HepG2 (cell line): ENCODE measurements around the gene KIAA1755. TPM values are rescaled to one million over a fixed set of nuclear protein-coding genes. Genes with fewer than 3 reads are reported as not detected.

Source experiments
- AGO2 ChIP-seq: fragments of 200-400 bp; formaldehyde crosslinking; optimal IDR thresholded peaks from 2 replicates; pipeline ENCODE3; 2017; ENCODE audit warnings: mild to moderate bottlenecking, low read depth, low read length, moderate library complexity
- AHR ChIP-seq: IDR thresholded peaks from 2 replicates; pipeline ENCODE4 v1.6.1; 2018; ENCODE audit warnings: missing genetic modification reagents, missing compliant biosample characterization
- ATAD3A ChIP-seq: sonication (generic); formaldehyde crosslinking; IDR thresholded peaks from 2 replicates; pipeline ENCODE4 v1.4.0; 2020; ENCODE audit warnings: missing genetic modification reagents
- DMTF1 ChIP-seq: sonication (generic); formaldehyde crosslinking; IDR thresholded peaks from 2 replicates; pipeline ENCODE4 v1.4.0; 2020; ENCODE audit warnings: mild to moderate bottlenecking, missing genetic modification reagents
- JARID2 ChIP-seq: sonication (generic); formaldehyde crosslinking; IDR thresholded peaks from 2 replicates; pipeline ENCODE4 v1.8.1; 2023; ENCODE audit warnings: missing genetic modification reagents, inconsistent platforms; ENCODE audit not compliant: insufficient replicate concordance
- NFRKB ChIP-seq: fragments of 450-650 bp; IDR thresholded peaks from 2 replicates; pipeline ENCODE4 v1.6.1; 2017
- SOX5 ChIP-seq: IDR thresholded peaks from 2 replicates; pipeline ENCODE4 v1.6.1; 2016; ENCODE audit warnings: borderline replicate concordance
- SP4 ChIP-seq: sonication (generic); formaldehyde crosslinking; IDR thresholded peaks from 2 replicates; pipeline ENCODE4 v1.8.1; 2023; ENCODE audit warnings: mild to moderate bottlenecking, missing genetic modification reagents
- TRAFD1 ChIP-seq: sonication (generic); formaldehyde crosslinking; IDR thresholded peaks from 2 replicates; pipeline ENCODE4 v1.5.1; 2020; ENCODE audit warnings: missing genetic modification reagents, mild to moderate bottlenecking, borderline replicate concordance
- ZNF274 ChIP-seq: sonication (generic); formaldehyde crosslinking; IDR thresholded peaks from 2 replicates; pipeline ENCODE4 v1.5.1; 2020; ENCODE audit warnings: mild to moderate bottlenecking, missing genetic modification reagents
- ZNF547 ChIP-seq: sonication (generic); formaldehyde crosslinking; IDR thresholded peaks from 2 replicates; pipeline ENCODE4 v1.5.1; 2020; ENCODE audit warnings: mild to moderate bottlenecking, missing genetic modification reagents
- ZNF652 ChIP-seq: IDR thresholded peaks from 2 replicates; pipeline ENCODE4 v1.6.1; 2016; ENCODE audit warnings: low read depth, borderline replicate concordance
- polyA plus RNA-seq, 8 experiments: library from polyadenylated mRNA; depleted of rRNA in 3 of 8; stranded (reverse) in 7 of 8; unstranded in 1 of 8; fragments of >200 nt; fragmentation: Illumina TruSeq in 4 of 8; extraction: Trizol in 4 of 8; gene quantifications; 2 replicates each; pipeline versions ENCODE4 v1.2.1 to v1.2.3, GENCODE V29; 2011 to 2016; ENCODE audit warnings: low read depth in 4 of 8, missing spikeins in 1 of 8, mixed read lengths in 1 of 8; ENCODE audit not compliant: insufficient read depth in 1 of 8
- total RNA-seq, 5 experiments: library from RNA; depleted of rRNA; stranded (reverse); fragments of >200 nt; fragmentation: Illumina TruSeq; extraction: Trizol; gene quantifications; 2 replicates each; pipeline ENCODE4 v1.2.3, GENCODE V29; 2016; ENCODE audit warnings: low read depth in 1 of 5
- TF ChIP-seq, protein P1 (sequence below): sonication (generic); formaldehyde crosslinking; IDR thresholded peaks from 2 replicates; pipeline ENCODE4 v1.4.0; 2020; ENCODE audit warnings: mild to moderate bottlenecking, missing genetic modification reagents, borderline replicate concordance
- TF ChIP-seq, protein P2 (sequence below): sonication (generic); formaldehyde crosslinking; IDR thresholded peaks from 2 replicates; pipeline ENCODE4 v1.8.0; 2022; ENCODE audit warnings: low read depth, missing genetic modification reagents
- TF ChIP-seq, protein P3 (sequence below): sonication (generic); formaldehyde crosslinking; IDR thresholded peaks from 2 replicates; pipeline ENCODE4 v1.4.0; 2020; ENCODE audit warnings: missing genetic modification reagents

The KIAA1755 gene
- total and polyA plus RNA-seq, 2 of the 13 experiments (the other 11 are each of a cell fraction or from before 2014, with no cell fraction given) = 0.04 TPM; not detected in 1

- TF ChIP-seq, protein P1, sequence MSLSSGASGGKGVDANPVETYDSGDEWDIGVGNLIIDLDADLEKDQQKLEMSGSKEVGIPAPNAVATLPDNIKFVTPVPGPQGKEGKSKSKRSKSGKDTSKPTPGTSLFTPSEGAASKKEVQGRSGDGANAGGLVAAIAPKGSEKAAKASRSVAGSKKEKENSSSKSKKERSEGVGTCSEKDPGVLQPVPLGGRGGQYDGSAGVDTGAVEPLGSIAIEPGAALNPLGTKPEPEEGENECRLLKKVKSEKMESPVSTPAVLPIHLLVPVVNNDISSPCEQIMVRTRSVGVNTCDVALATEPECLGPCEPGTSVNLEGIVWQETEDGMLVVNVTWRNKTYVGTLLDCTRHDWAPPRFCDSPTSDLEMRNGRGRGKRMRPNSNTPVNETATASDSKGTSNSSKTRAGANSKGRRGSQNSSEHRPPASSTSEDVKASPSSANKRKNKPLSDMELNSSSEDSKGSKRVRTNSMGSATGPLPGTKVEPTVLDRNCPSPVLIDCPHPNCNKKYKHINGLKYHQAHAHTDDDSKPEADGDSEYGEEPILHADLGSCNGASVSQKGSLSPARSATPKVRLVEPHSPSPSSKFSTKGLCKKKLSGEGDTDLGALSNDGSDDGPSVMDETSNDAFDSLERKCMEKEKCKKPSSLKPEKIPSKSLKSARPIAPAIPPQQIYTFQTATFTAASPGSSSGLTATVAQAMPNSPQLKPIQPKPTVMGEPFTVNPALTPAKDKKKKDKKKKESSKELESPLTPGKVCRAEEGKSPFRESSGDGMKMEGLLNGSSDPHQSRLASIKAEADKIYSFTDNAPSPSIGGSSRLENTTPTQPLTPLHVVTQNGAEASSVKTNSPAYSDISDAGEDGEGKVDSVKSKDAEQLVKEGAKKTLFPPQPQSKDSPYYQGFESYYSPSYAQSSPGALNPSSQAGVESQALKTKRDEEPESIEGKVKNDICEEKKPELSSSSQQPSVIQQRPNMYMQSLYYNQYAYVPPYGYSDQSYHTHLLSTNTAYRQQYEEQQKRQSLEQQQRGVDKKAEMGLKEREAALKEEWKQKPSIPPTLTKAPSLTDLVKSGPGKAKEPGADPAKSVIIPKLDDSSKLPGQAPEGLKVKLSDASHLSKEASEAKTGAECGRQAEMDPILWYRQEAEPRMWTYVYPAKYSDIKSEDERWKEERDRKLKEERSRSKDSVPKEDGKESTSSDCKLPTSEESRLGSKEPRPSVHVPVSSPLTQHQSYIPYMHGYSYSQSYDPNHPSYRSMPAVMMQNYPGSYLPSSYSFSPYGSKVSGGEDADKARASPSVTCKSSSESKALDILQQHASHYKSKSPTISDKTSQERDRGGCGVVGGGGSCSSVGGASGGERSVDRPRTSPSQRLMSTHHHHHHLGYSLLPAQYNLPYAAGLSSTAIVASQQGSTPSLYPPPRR = no peak
- no peak for TF ChIP-seq DMTF1 (CRISPR knock-in tag)
- TF ChIP-seq ZNF547 = no peak
- TF ChIP-seq AGO2 = no peak
- TF ChIP-seq JARID2 = no peak
- TF ChIP-seq NFRKB = no peak
- TF ChIP-seq ATAD3A (CRISPR knock-in tag) = no peak
- no peak for TF ChIP-seq SP4 (CRISPR knock-in tag)
- peak; percentile 73; the same call in 1 of the 2 replicates for TF ChIP-seq SOX5
- TF ChIP-seq ZNF274 (CRISPR knock-in tag) = no peak; the same call in 1 of the 2 replicates
- TF ChIP-seq ZNF652 (CRISPR knock-in tag) = 0 out of 2 replicates have a peak, but pooled peaks have one; percentile 6
- TF ChIP-seq, protein P2, sequence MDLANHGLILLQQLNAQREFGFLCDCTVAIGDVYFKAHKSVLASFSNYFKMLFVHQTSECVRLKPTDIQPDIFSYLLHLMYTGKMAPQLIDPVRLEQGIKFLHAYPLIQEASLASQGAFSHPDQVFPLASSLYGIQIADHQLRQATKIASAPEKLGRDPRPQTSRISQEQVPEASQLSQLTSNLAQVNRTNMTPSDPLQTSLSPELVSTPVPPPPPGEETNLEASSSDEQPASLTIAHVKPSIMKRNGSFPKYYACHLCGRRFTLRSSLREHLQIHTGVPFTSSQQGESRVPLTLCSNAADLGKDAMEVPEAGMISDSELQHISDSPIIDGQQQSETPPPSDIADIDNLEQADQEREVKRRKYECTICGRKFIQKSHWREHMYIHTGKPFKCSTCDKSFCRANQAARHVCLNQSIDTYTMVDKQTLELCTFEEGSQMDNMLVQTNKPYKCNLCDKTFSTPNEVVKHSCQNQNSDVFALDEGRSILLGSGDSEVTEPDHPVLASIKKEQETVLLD (CRISPR knock-in tag) = no peak
- TF ChIP-seq, protein P3, sequence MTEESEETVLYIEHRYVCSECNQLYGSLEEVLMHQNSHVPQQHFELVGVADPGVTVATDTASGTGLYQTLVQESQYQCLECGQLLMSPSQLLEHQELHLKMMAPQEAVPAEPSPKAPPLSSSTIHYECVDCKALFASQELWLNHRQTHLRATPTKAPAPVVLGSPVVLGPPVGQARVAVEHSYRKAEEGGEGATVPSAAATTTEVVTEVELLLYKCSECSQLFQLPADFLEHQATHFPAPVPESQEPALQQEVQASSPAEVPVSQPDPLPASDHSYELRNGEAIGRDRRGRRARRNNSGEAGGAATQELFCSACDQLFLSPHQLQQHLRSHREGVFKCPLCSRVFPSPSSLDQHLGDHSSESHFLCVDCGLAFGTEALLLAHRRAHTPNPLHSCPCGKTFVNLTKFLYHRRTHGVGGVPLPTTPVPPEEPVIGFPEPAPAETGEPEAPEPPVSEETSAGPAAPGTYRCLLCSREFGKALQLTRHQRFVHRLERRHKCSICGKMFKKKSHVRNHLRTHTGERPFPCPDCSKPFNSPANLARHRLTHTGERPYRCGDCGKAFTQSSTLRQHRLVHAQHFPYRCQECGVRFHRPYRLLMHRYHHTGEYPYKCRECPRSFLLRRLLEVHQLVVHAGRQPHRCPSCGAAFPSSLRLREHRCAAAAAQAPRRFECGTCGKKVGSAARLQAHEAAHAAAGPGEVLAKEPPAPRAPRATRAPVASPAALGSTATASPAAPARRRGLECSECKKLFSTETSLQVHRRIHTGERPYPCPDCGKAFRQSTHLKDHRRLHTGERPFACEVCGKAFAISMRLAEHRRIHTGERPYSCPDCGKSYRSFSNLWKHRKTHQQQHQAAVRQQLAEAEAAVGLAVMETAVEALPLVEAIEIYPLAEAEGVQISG (CRISPR knock-in tag) = peak; percentile 33; the same call in 1 of the 2 replicates
- no peak; the same call in 1 of the 2 replicates for TF ChIP-seq TRAFD1
- TF ChIP-seq AHR = peak; percentile 49; the same call in 1 of the 2 replicates
These were observed 92.4 kb downstream of the KIAA1755 start (continued) for GRCh38 chr20:38167851-38168760.
